DND-41 (cell line): Measurements from ENCODE around the gene S100A7A.

ENCODE experiments used
- CTCF ChIP-seq: IDR thresholded peaks from 2 replicates; pipeline ENCODE4 v1.5.1; 2012; ENCODE audit warnings: borderline replicate concordance, low read length, moderate library complexity, mild to moderate bottlenecking; ENCODE audit not compliant: poor library complexity, severe bottlenecking; ENCODE audit errors: extremely low read depth
- EZH2 ChIP-seq: IDR thresholded peaks from 3 replicates; pipeline ENCODE4 v1.6.1; 2012; ENCODE audit warnings: borderline replicate concordance, low read depth, mild to moderate bottlenecking, moderate library complexity, low read length, inconsistent platforms; ENCODE audit not compliant: severe bottlenecking

- TF ChIP-seq EZH2 = no peak
- TF ChIP-seq CTCF = no peak
Measured at GRCh38 chr1:153392822-153393221, 23.5 kb upstream of the S100A7A start.
